ENCODE measurements around the gene SYT1. TPM values are rescaled to one million over a fixed set of nuclear protein-coding genes. Genes with fewer than 3 reads are reported as not detected.

Gene SYT1
- total RNA-seq, 5 donors from 2014 or later (not counting 1 experiment from before 2014, with no cell fraction given) = 0.09 TPM; not detected in 3

DNA sequence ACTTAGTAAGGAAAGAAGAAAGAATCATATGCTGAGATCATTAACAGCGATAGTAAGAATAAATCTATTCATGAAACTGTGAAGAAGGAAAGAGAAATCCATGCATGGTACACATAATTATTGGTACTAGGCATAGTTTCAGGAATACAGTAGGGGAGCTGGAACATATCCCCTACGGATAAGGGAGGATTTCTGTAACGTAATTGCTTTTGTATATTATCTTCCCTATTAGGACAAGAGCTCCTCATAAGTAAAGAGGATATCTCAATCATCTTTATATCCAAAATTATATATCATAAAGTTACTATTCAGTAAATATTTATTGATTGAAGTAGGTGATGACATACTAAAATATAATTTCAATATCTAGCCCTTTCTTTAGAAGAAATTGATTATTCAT, 22.9 kb downstream of the SYT1 start:
- Histone ChIP-seq H3K27me3 (replicated peaks in 1 of 2; ENCODE audit: control insufficient read depth in 2 of 2, extremely low read depth in 1 of 2, insufficient read depth in 2 of 2, low read length in 1 of 2) (no peaks in the 10 kb centered on the region), H3K36me3 (ENCODE audit: control insufficient read depth in 2 of 2, extremely low read depth in 1 of 2, insufficient read depth in 1 of 2, low read length in 1 of 2) (no peaks in the 10 kb centered on the region), H3K9me3 (no peaks in the 10 kb centered on the region), H3K27ac (ENCODE audit: low read length) (no peak overlapping the region), H3K4me3 (ENCODE audit: control insufficient read depth in 1 of 2, extremely low read depth in 1 of 2, low read length in 1 of 2) (no peak overlapping the region), H3K4me1 (ENCODE audit: control insufficient read depth in 1 of 2, extremely low read depth in 1 of 2, insufficient read depth in 2 of 2, low read length in 2 of 2) (no peaks in the 10 kb centered on the region)
- H3K27me3 Mint-ChIP-seq = no peaks in the 10 kb centered on the region
- WGBS (ENCODE audit: insufficient coverage) = no CpG with 5 or more reads among the region's 3 CpGs
- H3K9me3 Mint-ChIP-seq = peaks cover 0 to 4% (median 2%) of the 10 kb centered on the region in 3 donors
- no peak for ATAC-seq (replicated peaks in 1 of 4)
- H3K4me1 Mint-ChIP-seq = no peaks in the 10 kb centered on the region
- DNase-seq = no peak
- ChIA-PET POLR2A (no interaction called here), CTCF (no interaction called here)
- no peaks in the 10 kb centered on the region for H3K36me3 Mint-ChIP-seq
- no peak overlapping the region for H3K4me3 Mint-ChIP-seq
- H3K27ac Mint-ChIP-seq = no peak overlapping the region

DNA sequence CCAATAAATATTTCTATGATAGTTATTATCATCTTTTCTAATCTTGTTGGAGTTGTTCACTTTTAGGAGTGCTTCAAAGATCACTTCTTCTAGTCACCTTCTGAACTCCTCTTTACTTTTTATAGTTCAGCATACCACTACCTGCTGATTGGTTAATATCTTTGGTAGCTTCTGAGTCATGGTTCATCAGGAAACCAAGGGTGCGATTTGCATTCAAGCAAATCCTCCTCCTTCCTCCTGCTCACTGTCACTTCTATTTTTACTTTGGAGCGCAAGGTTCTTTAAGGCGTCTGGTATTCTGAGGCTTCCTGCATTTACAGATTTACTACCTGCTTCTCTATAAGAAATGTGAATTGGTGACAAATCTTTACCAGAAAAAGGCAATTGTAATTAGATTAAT, 24.0 kb downstream of the SYT1 start:
- Mint-ChIP-seq H3K4me1 (no peaks in the 10 kb centered on the region), H3K4me3 (no peak overlapping the region), H3K27ac (no peak overlapping the region), H3K36me3 (no peaks in the 10 kb centered on the region), H3K27me3 (no peaks in the 10 kb centered on the region), H3K9me3 (peaks cover 0 to 4% (median 2%) of the 10 kb centered on the region in 3 donors)
- Histone ChIP-seq H3K27me3 (replicated peaks in 1 of 2; ENCODE audit: control insufficient read depth in 2 of 2, extremely low read depth in 1 of 2, insufficient read depth in 2 of 2, low read length in 1 of 2) (no peaks in the 10 kb centered on the region), H3K36me3 (ENCODE audit: control insufficient read depth in 2 of 2, extremely low read depth in 1 of 2, insufficient read depth in 1 of 2, low read length in 1 of 2) (no peaks in the 10 kb centered on the region), H3K27ac (ENCODE audit: low read length) (no peak overlapping the region), H3K4me1 (ENCODE audit: control insufficient read depth in 1 of 2, extremely low read depth in 1 of 2, insufficient read depth in 2 of 2, low read length in 2 of 2) (no peaks in the 10 kb centered on the region), H3K4me3 (ENCODE audit: control insufficient read depth in 1 of 2, extremely low read depth in 1 of 2, low read length in 1 of 2) (no peak overlapping the region), H3K9me3 (no peaks in the 10 kb centered on the region)
- WGBS (ENCODE audit: insufficient coverage) = 20% methylated on average over 1 of the region's 3 CpGs
- CTCF ChIA-PET = no interaction called here
- POLR2A ChIA-PET = no interaction called here
- DNase-seq = no peak
- no peak for ATAC-seq (replicated peaks in 1 of 4)

DNA sequence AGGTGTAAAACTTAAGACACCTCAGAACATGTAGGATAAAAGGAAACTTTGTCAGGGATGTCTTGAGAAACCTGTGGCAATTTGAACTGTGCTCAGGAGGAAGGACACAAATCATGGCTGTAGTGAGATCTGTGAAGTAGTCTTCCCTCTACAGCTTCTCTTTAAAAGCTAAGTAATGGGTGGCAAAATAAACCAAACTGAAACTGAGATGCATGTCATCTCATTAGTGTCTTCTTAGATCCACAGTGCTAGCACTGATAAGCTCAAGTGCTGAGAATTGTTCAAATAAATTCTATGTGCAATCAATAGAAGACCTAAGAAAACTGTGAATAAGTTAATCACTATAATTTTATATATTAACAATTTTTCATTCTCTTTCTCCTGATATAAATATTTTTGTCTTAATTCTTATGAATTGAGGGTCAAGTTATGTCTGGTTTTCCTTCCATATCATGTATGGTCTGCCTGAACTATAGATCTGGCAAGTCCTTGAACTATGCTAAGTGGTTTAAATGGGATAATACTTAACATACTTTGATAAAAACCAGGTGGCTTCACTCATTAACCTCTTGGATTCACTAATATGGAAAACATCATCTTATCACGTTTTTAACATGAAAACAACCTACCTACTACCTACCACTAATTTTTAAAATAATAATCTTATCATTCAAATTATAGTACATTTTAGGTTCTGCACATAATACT, 27.2 kb downstream of the SYT1 start:
- DNase-seq (no peak), ATAC-seq (replicated peaks in 1 of 4) (no peak)
- no peaks in the 10 kb centered on the region for H3K4me1 Mint-ChIP-seq
- CTCF ChIA-PET = no interaction called here
- no peak overlapping the region for H3K4me3 Mint-ChIP-seq
- POLR2A ChIA-PET = no interaction called here
- H3K9me3 Mint-ChIP-seq = peaks cover 0 to 8% (median 5%) of the 10 kb centered on the region in 3 donors
- Histone ChIP-seq H3K36me3 (ENCODE audit: control insufficient read depth in 2 of 2, extremely low read depth in 1 of 2, insufficient read depth in 1 of 2, low read length in 1 of 2) (no peaks in the 10 kb centered on the region), H3K9me3 (no peaks in the 10 kb centered on the region), H3K27me3 (replicated peaks in 1 of 2; ENCODE audit: control insufficient read depth in 2 of 2, extremely low read depth in 1 of 2, insufficient read depth in 2 of 2, low read length in 1 of 2) (no peaks in the 10 kb centered on the region), H3K4me1 (ENCODE audit: control insufficient read depth in 1 of 2, extremely low read depth in 1 of 2, insufficient read depth in 2 of 2, low read length in 2 of 2) (no peaks in the 10 kb centered on the region), H3K27ac (ENCODE audit: low read length) (no peak overlapping the region), H3K4me3 (ENCODE audit: control insufficient read depth in 1 of 2, extremely low read depth in 1 of 2, low read length in 1 of 2) (no peak overlapping the region)
- H3K36me3 Mint-ChIP-seq = no peaks in the 10 kb centered on the region
- no peaks in the 10 kb centered on the region for H3K27me3 Mint-ChIP-seq
- no peak overlapping the region for H3K27ac Mint-ChIP-seq
- WGBS (ENCODE audit: insufficient coverage) = no CpG with 5 or more reads among the region's 1 CpG

DNA sequence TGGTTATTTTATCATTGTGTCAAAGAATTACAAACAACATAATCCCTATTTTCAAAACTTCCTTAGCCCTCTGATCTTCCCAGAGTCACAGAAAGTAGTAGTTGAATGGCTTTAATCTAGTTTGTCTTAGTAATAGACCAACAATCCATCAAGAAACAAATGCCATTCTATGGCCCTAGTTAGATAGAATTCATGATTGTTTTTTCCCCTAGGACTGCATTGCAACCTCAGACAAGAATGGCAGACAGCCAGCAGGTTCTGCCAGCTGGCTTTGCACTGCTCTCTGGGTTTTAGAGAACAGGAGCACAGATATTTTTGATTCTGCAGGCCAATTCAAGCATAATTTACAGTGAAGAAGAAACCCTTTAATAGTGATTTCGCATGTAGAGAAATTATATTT, 33.8 kb downstream of the SYT1 start:
- Histone ChIP-seq H3K4me3 (ENCODE audit: control insufficient read depth in 1 of 2, extremely low read depth in 1 of 2, low read length in 1 of 2) (no peak overlapping the region), H3K36me3 (ENCODE audit: control insufficient read depth in 2 of 2, extremely low read depth in 1 of 2, insufficient read depth in 1 of 2, low read length in 1 of 2) (no peaks in the 10 kb centered on the region), H3K9me3 (no peaks in the 10 kb centered on the region), H3K27ac (ENCODE audit: low read length) (no peak overlapping the region), H3K27me3 (replicated peaks in 1 of 2; ENCODE audit: control insufficient read depth in 2 of 2, extremely low read depth in 1 of 2, insufficient read depth in 2 of 2, low read length in 1 of 2) (no peaks in the 10 kb centered on the region), H3K4me1 (ENCODE audit: control insufficient read depth in 1 of 2, extremely low read depth in 1 of 2, insufficient read depth in 2 of 2, low read length in 2 of 2) (no peaks in the 10 kb centered on the region)
- CTCF ChIA-PET = no interaction called here
- DNase-seq (no peak), ATAC-seq (replicated peaks in 1 of 4) (no peak)
- H3K4me3 Mint-ChIP-seq = no peak overlapping the region
- no peaks in the 10 kb centered on the region for H3K4me1 Mint-ChIP-seq
- POLR2A ChIA-PET = no interaction called here
- H3K27me3 Mint-ChIP-seq = no peaks in the 10 kb centered on the region
- no CpG with 5 or more reads among the region's 1 CpG for WGBS (ENCODE audit: insufficient coverage)
- H3K9me3 Mint-ChIP-seq = peaks cover 0 to 11% (median 10%) of the 10 kb centered on the region in 3 donors
- no peak overlapping the region for H3K27ac Mint-ChIP-seq
- no peaks in the 10 kb centered on the region for H3K36me3 Mint-ChIP-seq

DNA sequence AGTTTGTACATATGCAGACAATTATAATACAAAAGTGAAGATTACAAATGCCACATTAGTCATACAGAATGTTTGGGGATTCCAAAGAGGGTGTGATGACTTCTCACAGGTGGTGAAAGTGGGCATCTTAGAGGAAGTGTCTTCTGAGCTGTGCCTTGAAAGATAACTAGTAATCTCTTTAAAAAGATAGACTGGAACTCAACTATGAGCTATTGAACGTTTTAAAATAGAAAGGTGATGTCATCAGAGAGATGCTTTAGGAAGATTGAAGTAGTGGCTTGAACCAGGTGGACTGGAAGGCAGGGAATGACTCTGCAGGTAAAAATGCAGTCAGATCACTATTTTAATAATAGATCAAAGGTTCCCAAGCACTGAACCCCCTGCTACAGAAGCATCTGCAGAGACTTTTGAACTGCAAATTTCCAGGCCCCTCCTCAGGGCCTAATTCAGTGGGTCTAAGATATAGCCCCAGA, 50.3 kb downstream of the SYT1 start:
- WGBS (ENCODE audit: insufficient coverage) = no CpG with 5 or more reads among the region's 1 CpG
- DNase-seq (no peak), ATAC-seq (replicated peaks in 1 of 4) (no peak)
- Mint-ChIP-seq H3K4me1 (no peaks in the 10 kb centered on the region), H3K36me3 (no peaks in the 10 kb centered on the region), H3K27me3 (no peaks in the 10 kb centered on the region), H3K27ac (no peak overlapping the region), H3K9me3 (peaks cover 2 to 15% (median 13%) of the 10 kb centered on the region in 3 donors), H3K4me3 (no peak overlapping the region)
- CTCF ChIA-PET = no interaction called here
- no peak overlapping the region for H3K27ac ChIP-seq (ENCODE audit: low read length)
- POLR2A ChIA-PET = no interaction called here
- no peaks in the 10 kb centered on the region for H3K9me3 ChIP-seq
- H3K27me3 ChIP-seq (replicated peaks in 1 of 2; ENCODE audit: control insufficient read depth in 2 of 2, extremely low read depth in 1 of 2, insufficient read depth in 2 of 2, low read length in 1 of 2) = no peaks in the 10 kb centered on the region
- no peaks in the 10 kb centered on the region for H3K4me1 ChIP-seq (ENCODE audit: control insufficient read depth in 1 of 2, extremely low read depth in 1 of 2, insufficient read depth in 2 of 2, low read length in 2 of 2)
- no peak overlapping the region for H3K4me3 ChIP-seq (ENCODE audit: control insufficient read depth in 1 of 2, extremely low read depth in 1 of 2, low read length in 1 of 2)
- no peaks in the 10 kb centered on the region for H3K36me3 ChIP-seq (ENCODE audit: control insufficient read depth in 2 of 2, extremely low read depth in 1 of 2, insufficient read depth in 1 of 2, low read length in 1 of 2)

DNA sequence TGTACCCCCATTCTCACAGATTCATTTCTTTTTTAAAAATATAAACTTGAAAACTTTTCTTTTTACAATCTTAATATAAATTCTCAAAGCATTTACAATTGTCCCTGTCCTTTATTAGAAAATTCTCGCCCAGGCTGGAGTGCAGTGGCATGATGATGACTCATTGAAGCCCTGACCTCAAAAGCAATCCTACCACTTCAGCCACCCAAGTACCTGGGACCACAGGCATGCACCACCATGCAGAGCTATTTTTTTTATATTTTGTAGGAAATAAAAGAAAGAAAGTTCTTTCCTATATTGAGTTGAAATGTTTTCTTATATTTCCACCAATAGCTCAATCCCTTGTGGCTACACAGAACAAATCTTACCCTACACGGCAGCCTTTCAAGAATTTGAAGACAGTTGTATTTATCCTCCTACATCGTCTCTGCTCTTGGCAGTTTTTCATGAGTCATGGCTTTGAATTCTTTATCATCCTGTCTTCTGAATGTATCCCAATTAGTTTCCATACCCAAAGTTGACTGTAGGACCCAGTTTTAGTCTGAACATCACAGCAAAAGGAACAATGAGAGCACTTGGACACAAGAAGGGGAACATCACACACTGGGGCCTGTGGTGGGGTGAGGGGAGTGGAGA, 52.4 kb downstream of the SYT1 start:
- no peaks in the 10 kb centered on the region for H3K27me3 ChIP-seq (replicated peaks in 1 of 2; ENCODE audit: control insufficient read depth in 2 of 2, extremely low read depth in 1 of 2, insufficient read depth in 2 of 2, low read length in 1 of 2)
- POLR2A ChIA-PET = no interaction called here
- Mint-ChIP-seq H3K27ac (no peak overlapping the region), H3K36me3 (no peaks in the 10 kb centered on the region), H3K4me1 (no peaks in the 10 kb centered on the region), H3K4me3 (no peak overlapping the region), H3K9me3 (peaks cover 3 to 11% (median 4%) of the 10 kb centered on the region in 3 donors), H3K27me3 (no peaks in the 10 kb centered on the region)
- no peaks in the 10 kb centered on the region for H3K9me3 ChIP-seq
- no peak for DNase-seq
- no peak overlapping the region for H3K27ac ChIP-seq (ENCODE audit: low read length)
- WGBS (ENCODE audit: insufficient coverage) = 87% methylated on average over 2 of the region's 3 CpGs
- no peak for ATAC-seq (replicated peaks in 1 of 4)
- H3K36me3 ChIP-seq (ENCODE audit: control insufficient read depth in 2 of 2, extremely low read depth in 1 of 2, insufficient read depth in 1 of 2, low read length in 1 of 2) = no peaks in the 10 kb centered on the region
- CTCF ChIA-PET = no interaction called here
- H3K4me1 ChIP-seq (ENCODE audit: control insufficient read depth in 1 of 2, extremely low read depth in 1 of 2, insufficient read depth in 2 of 2, low read length in 2 of 2) = no peaks in the 10 kb centered on the region
- no peak overlapping the region for H3K4me3 ChIP-seq (ENCODE audit: control insufficient read depth in 1 of 2, extremely low read depth in 1 of 2, low read length in 1 of 2)
